Hepatocyte (in vitro differentiated cells): ENCODE results near the gene SLC66A2. TPM values are rescaled to one million over a fixed set of nuclear protein-coding genes. Genes with fewer than 3 reads are reported as not detected.

Experiments used
- DNase-seq: peaks from one replicate; pipeline ENCODE4 v3.0.0-alpha.2; 2016; ENCODE audit warnings: low spot score
- H2AFZ ChIP-seq: fragments of 200-600 bp; sonication (generic); 2 replicates; pipeline ENCODE4 v1.6.0; 2016; ENCODE audit warnings: antibody characterized with exemption, mild to moderate bottlenecking
- H3K27ac ChIP-seq: fragments of 200-600 bp; sonication (generic); 2 replicates; pipeline ENCODE4 v1.5.1; 2016; ENCODE audit warnings: mild to moderate bottlenecking
- H3K27me3 ChIP-seq: fragments of 200-600 bp; sonication (generic); 2 replicates; pipeline ENCODE4 v1.6.1; 2016
- H3K36me3 ChIP-seq: fragments of 200-600 bp; sonication (generic); replicated peaks from 2 replicates; pipeline ENCODE4 v1.5.1; 2016; ENCODE audit warnings: low read depth; ENCODE audit not compliant: insufficient read depth
- H3K4me1 ChIP-seq: fragments of 200-600 bp; sonication (generic); 2 replicates; pipeline ENCODE4 v1.5.1; 2016; ENCODE audit warnings: mild to moderate bottlenecking, moderate library complexity; ENCODE audit not compliant: insufficient read depth
- H3K4me2 ChIP-seq: fragments of 200-600 bp; sonication (generic); 2 replicates; pipeline ENCODE4 v1.6.0; 2016
- H3K4me3 ChIP-seq: fragments of 200-600 bp; sonication (generic); 2 replicates; pipeline ENCODE4 v1.5.1; 2016; ENCODE audit warnings: mild to moderate bottlenecking
- H3K79me2 ChIP-seq: fragments of 200-600 bp; sonication (generic); 2 replicates; pipeline ENCODE4 v1.6.0; 2017; ENCODE audit warnings: mild to moderate bottlenecking
- H3K9me2 ChIP-seq: fragments of 200-600 bp; sonication (generic); replicated peaks from 2 replicates; pipeline ENCODE4 v1.6.0; 2017; ENCODE audit warnings: mild to moderate bottlenecking; ENCODE audit not compliant: insufficient read depth
- H3K9me3 ChIP-seq: fragments of 200-600 bp; sonication (generic); 2 replicates; pipeline ENCODE4 v1.5.1; 2016; ENCODE audit warnings: low read depth, mild to moderate bottlenecking
- H4K20me1 ChIP-seq: fragments of 200-600 bp; sonication (generic); 2 replicates; pipeline ENCODE4 v1.6.0; 2016; ENCODE audit warnings: mild to moderate bottlenecking; ENCODE audit not compliant: insufficient read depth, poor library complexity, severe bottlenecking
- CTCF ChIP-seq: fragments of 200-600 bp; sonication (generic); IDR thresholded peaks from 2 replicates; pipeline ENCODE4 v1.5.1; 2016; ENCODE audit warnings: antibody characterized with exemption, mild to moderate bottlenecking; ENCODE audit not compliant: poor library complexity
- EZH2 ChIP-seq: fragments of 200-600 bp; sonication (generic); IDR thresholded peaks from 2 replicates; pipeline ENCODE4 v1.6.1; 2016; ENCODE audit warnings: antibody characterized with exemption, mild to moderate bottlenecking, borderline replicate concordance
- EZH2phosphoT487 ChIP-seq: fragments of 200-600 bp; sonication (generic); IDR thresholded peaks from one replicate; pipeline ENCODE4 v1.6.1; 2018; ENCODE audit warnings: antibody characterized with exemption, mild to moderate bottlenecking, low read depth, moderate library complexity; ENCODE audit not compliant: unreplicated experiment, severe bottlenecking
- WGBS: methylation state at CpG from one replicate; pipeline ENCODE4 v1.1.6; 2016; ENCODE audit warnings: low lambda C conversion rate; ENCODE audit errors: missing lambda C conversion rate; 5-methylcytosine and 5-hydroxymethylcytosine counted together
- polyA plus RNA-seq: library from polyadenylated mRNA; unstranded; fragments of >200 nt; fragmentation: Nextera tagmentation; extraction: Ambion mirVana; gene quantifications from 2 replicates; pipeline ENCODE4 v1.2.1, GENCODE V29; 2016
- total RNA-seq: library from RNA; depleted of rRNA; stranded (reverse); fragments of >200 nt; gene quantifications from 2 replicates; pipeline ENCODE4 v1.2.3, GENCODE V29; 2014

The SLC66A2 gene
- total and polyA plus RNA-seq, 2 experiments from 2014 or later: 31.1 to 36.5 TPM

- H4K20me1 ChIP-seq: no peaks in the 10 kb centered on the region
- H2AFZ ChIP-seq: no peak overlapping the region
- no peaks in the 10 kb centered on the region for H3K36me3 ChIP-seq
- peaks cover 14% of the 10 kb centered on the region for H3K4me1 ChIP-seq
- H3K79me2 ChIP-seq: peaks cover 78% of the 10 kb centered on the region
- no peak for DNase-seq
- H3K27me3 ChIP-seq: no peaks in the 10 kb centered on the region
- no peak overlapping the region for H3K4me2 ChIP-seq
- H3K9me3 ChIP-seq: peaks cover 18% of the 10 kb centered on the region
- WGBS: 91% methylated on average over 6 of the region's 6 CpGs
- no peak overlapping the region for H3K4me3 ChIP-seq
- TF ChIP-seq EZH2phosphoT487 (no peak), CTCF (no peak), EZH2 (no peak)
- no peak overlapping the region for H3K27ac ChIP-seq
- H3K9me2 ChIP-seq: no peaks in the 10 kb centered on the region
Observed at GRCh38 chr18:79935925-79936324, 15.5 kb downstream of the SLC66A2 start.

GRCh38 chr18:79935499-79935898, 16.0 kb downstream of the SLC66A2 start:
- no peaks in the 10 kb centered on the region for H4K20me1 ChIP-seq
- TF ChIP-seq EZH2 (no peak), CTCF (no peak), EZH2phosphoT487 (no peak)
- no peak overlapping the region for H3K4me3 ChIP-seq
- no peak overlapping the region for H3K27ac ChIP-seq
- no peak overlapping the region for H2AFZ ChIP-seq
- 93% methylated on average over 3 of the region's 3 CpGs for WGBS
- H3K79me2 ChIP-seq: peaks cover 79% of the 10 kb centered on the region
- H3K36me3 ChIP-seq: no peaks in the 10 kb centered on the region
- no peaks in the 10 kb centered on the region for H3K27me3 ChIP-seq
- H3K9me2 ChIP-seq: no peaks in the 10 kb centered on the region
- no peak overlapping the region for H3K4me2 ChIP-seq
- H3K4me1 ChIP-seq: peaks cover 14% of the 10 kb centered on the region
- DNase-seq: no peak
- H3K9me3 ChIP-seq: peaks cover 22% of the 10 kb centered on the region

- H4K20me1 ChIP-seq: no peaks in the 10 kb centered on the region
Observed at GRCh38 chr18:79935098-79935480, 16.4 kb downstream of the SLC66A2 start.

More at GRCh38 chr18:79935098-79935480, 16.4 kb downstream of the SLC66A2 start:
- no peak for DNase-seq
- Histone ChIP-seq H3K9me3 (peaks cover 26% of the 10 kb centered on the region), H3K27me3 (no peaks in the 10 kb centered on the region), H3K4me3 (no peak overlapping the region), H3K36me3 (no peaks in the 10 kb centered on the region), H3K4me2 (peak overlapping the region; percentile 67), H3K4me1 (peaks cover 14% of the 10 kb centered on the region), H3K79me2 (peaks cover 78% of the 10 kb centered on the region), H3K9me2 (no peaks in the 10 kb centered on the region), H2AFZ (no peak overlapping the region), H3K27ac (peak overlapping the region; percentile 47)
- WGBS: 80% methylated on average over 5 of the region's 5 CpGs
- TF ChIP-seq EZH2 (no peak), EZH2phosphoT487 (no peak), CTCF (no peak)
